Osteocyte (in vitro differentiated cells): ENCODE results near the gene YEATS4. TPM values are rescaled to one million over a fixed set of nuclear protein-coding genes. Genes with fewer than 3 reads are reported as not detected.

Experiments used
- DNase-seq: peaks from one replicate; pipeline ENCODE4 v3.0.0; 2021; ENCODE audit warnings: mixed read lengths; ENCODE audit not compliant: unreplicated experiment; ENCODE audit errors: extremely low spot score
- H3K27ac Mint-ChIP-seq: one replicate; pipeline ENCODE4 v1.8.0; 2021; ENCODE audit warnings: mild to moderate bottlenecking, mixed read lengths; ENCODE audit not compliant: unreplicated experiment
- H3K27me3 Mint-ChIP-seq: one replicate; pipeline ENCODE4 v1.8.0; 2021; ENCODE audit warnings: mixed read lengths; ENCODE audit not compliant: unreplicated experiment
- H3K36me3 Mint-ChIP-seq: one replicate; pipeline ENCODE4 v1.8.0; 2021; ENCODE audit warnings: mixed read lengths; ENCODE audit not compliant: unreplicated experiment
- H3K4me1 Mint-ChIP-seq: one replicate; pipeline ENCODE4 v1.8.0; 2021; ENCODE audit warnings: mixed read lengths; ENCODE audit not compliant: unreplicated experiment
- H3K4me3 Mint-ChIP-seq: one replicate; pipeline ENCODE4 v1.8.0; 2021; ENCODE audit warnings: mild to moderate bottlenecking, moderate library complexity, mixed read lengths; ENCODE audit not compliant: unreplicated experiment
- H3K9me3 Mint-ChIP-seq: one replicate; pipeline ENCODE4 v1.8.0; 2021; ENCODE audit warnings: mixed read lengths; ENCODE audit not compliant: unreplicated experiment
- CTCF ChIP-seq: fragments of 200-600 bp; sonication (generic); IDR thresholded peaks from 2 replicates; pipeline ENCODE4 v1.5.0; 2021; ENCODE audit warnings: antibody characterized with exemption, mild to moderate bottlenecking, moderate library complexity
- total RNA-seq: library from RNA; stranded (reverse); gene quantifications from 2 replicates; pipeline ENCODE4 v1.2.1, GENCODE V29; 2021

The YEATS4 gene
- total RNA-seq, 1 donor from 2014 or later, result 15.9 TPM

GRCh38 chr12:69343357-69343756 lies 16.2 kb upstream of the YEATS4 start:
- peaks cover 46% of the 10 kb centered on the region for H3K27me3 Mint-ChIP-seq
- no peaks in the 10 kb centered on the region for H3K9me3 Mint-ChIP-seq
- TF ChIP-seq CTCF, result no peak
- no peaks in the 10 kb centered on the region for H3K4me1 Mint-ChIP-seq
- DNase-seq, result no peak
- H3K4me3 Mint-ChIP-seq, result no peak overlapping the region
- H3K27ac Mint-ChIP-seq, result no peak overlapping the region
- no peaks in the 10 kb centered on the region for H3K36me3 Mint-ChIP-seq

GRCh38 chr12:69343885-69344612 lies 15.5 kb upstream of the YEATS4 start:
- Mint-ChIP-seq H3K27ac (no peak overlapping the region), H3K4me1 (no peaks in the 10 kb centered on the region), H3K36me3 (no peaks in the 10 kb centered on the region), H3K27me3 (peaks cover 46% of the 10 kb centered on the region), H3K9me3 (no peaks in the 10 kb centered on the region), H3K4me3 (no peak overlapping the region)
- no peak for TF ChIP-seq CTCF
- DNase-seq, result no peak

- no peak for TF ChIP-seq CTCF
- no peak overlapping the region for H3K27ac Mint-ChIP-seq
- peaks cover 48% of the 10 kb centered on the region for H3K27me3 Mint-ChIP-seq
- no peaks in the 10 kb centered on the region for H3K9me3 Mint-ChIP-seq
- H3K36me3 Mint-ChIP-seq, result no peaks in the 10 kb centered on the region
- H3K4me1 Mint-ChIP-seq, result no peaks in the 10 kb centered on the region
- no peak overlapping the region for H3K4me3 Mint-ChIP-seq
- no peak for DNase-seq
Measured at GRCh38 chr12:69345077-69345476, 14.5 kb upstream of the YEATS4 start.

- no peak for DNase-seq
- Mint-ChIP-seq H3K9me3 (no peaks in the 10 kb centered on the region), H3K4me1 (no peaks in the 10 kb centered on the region), H3K27me3 (peaks cover 48% of the 10 kb centered on the region), H3K36me3 (no peaks in the 10 kb centered on the region), H3K27ac (no peak overlapping the region), H3K4me3 (no peak overlapping the region)
- no peak for TF ChIP-seq CTCF
Measured at GRCh38 chr12:69345742-69346141, 13.8 kb upstream of the YEATS4 start.

- no peaks in the 10 kb centered on the region for H3K36me3 Mint-ChIP-seq
Measured at GRCh38 chr12:69348162-69348938, 11.2 kb upstream of the YEATS4 start, which contains the start of gene LYZ. Gene LYZ, plus strand, starts transcription at chr12:69348381. Its CDS starts 28 bp downstream, at chr12:69348409.

More at GRCh38 chr12:69348162-69348938, 11.2 kb upstream of the YEATS4 start, which contains the start of gene LYZ:
- Mint-ChIP-seq H3K27ac (no peak within 1 kb of the TSS), H3K4me1 (no peaks in the 10 kb centered on the region), H3K9me3 (no peaks in the 10 kb centered on the region), H3K4me3 (no peak within 1 kb of the TSS), H3K27me3 (peaks cover 33% of the 10 kb centered on the region)
- DNase-seq, result no peak
- TF ChIP-seq CTCF, result no peak
